Lower leg skin (tissue), 3 donors: ENCODE data around the gene RAP1GAP.

Source experiments
- CTCF ChIP-seq, 3 donors: fragments of 450-650 bp; IDR thresholded peaks; one replicate each; pipeline ENCODE4 v1.5.1; 2016; ENCODE audit warnings: antibody characterized with exemption in 3 of 3, mild to moderate bottlenecking in 3 of 3, moderate library complexity in 2 of 3
- POLR2A ChIP-seq, 2 donors: fragments of 450-650 bp; IDR thresholded peaks; one replicate each; pipeline ENCODE4 v1.6.1; 2016 to 2017; ENCODE audit warnings: antibody characterized with exemption in 2 of 2, mild to moderate bottlenecking in 1 of 2, moderate library complexity in 1 of 2

DNA sequence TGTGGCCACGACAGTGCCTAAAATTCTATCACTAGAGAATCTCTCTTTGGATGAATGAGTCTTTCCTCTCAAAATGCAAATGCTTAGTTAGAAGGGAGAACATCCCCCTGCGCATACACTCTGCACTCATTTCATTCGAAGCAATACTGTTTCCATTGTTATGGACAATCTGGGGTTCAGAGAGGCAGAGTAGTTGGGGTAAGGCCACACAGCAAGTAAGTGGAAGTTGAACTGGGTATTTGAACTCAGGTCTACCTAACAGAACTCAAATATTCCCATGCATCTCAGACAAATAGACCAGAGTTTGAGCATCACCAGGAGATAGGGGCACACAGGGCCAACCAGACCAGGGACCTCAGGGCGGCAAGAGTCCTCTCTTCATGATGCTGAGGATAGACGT is 25.5 kb downstream of the RAP1GAP start:
- no peak for TF ChIP-seq CTCF (IDR thresholded peaks at IDR 0.05)
- no peak for TF ChIP-seq POLR2A (IDR thresholded peaks at IDR 0.05)
